ENCODE results near the gene PBX4. TPM values are rescaled to one million over a fixed set of nuclear protein-coding genes. Genes with fewer than 3 reads are reported as not detected.
A peak's percentile ranks its signal among the peaks of the same experiment; 100 is the strongest.

The PBX4 gene
- total and polyA plus RNA-seq, 10 of the 15 experiments (the other 5 are each of a cell fraction or from before 2014, with no cell fraction given), result 0.18 to 17.3 (median 4.2) TPM

- TF ChIP-seq CEBPB (IDR thresholded peaks at IDR 0.05; ENCODE audit: borderline replicate concordance in 1 of 2, low read depth in 2 of 2, low read length in 2 of 2), result no peak
- no peak for TF ChIP-seq ZBTB33 (IDR thresholded peaks at IDR 0.05)
- no peak for TF ChIP-seq TCF7 (IDR thresholded peaks at IDR 0.05; ENCODE audit: borderline replicate concordance)
- TF ChIP-seq RELA (IDR thresholded peaks at IDR 0.05; ENCODE audit: borderline replicate concordance, partially characterized antibody), result peak; percentile 26
- TF ChIP-seq HDGF (IDR thresholded peaks at IDR 0.05), result no peak
- TF ChIP-seq ZNF207 (IDR thresholded peaks at IDR 0.05; ENCODE audit: borderline replicate concordance), result no peak
- no peak for TF ChIP-seq MTA3 (IDR thresholded peaks at IDR 0.05; ENCODE audit: borderline replicate concordance, low read length)
- no peak for TF ChIP-seq BACH1 (IDR thresholded peaks at IDR 0.05; ENCODE audit: borderline replicate concordance)
- TF ChIP-seq EED (IDR thresholded peaks at IDR 0.05; ENCODE audit: low read depth), result no peak
- TF ChIP-seq POLR2A (IDR thresholded peaks at IDR 0.05; ENCODE audit: low read depth, low read length), result peak; percentile 47
- TF ChIP-seq PKNOX1 (IDR thresholded peaks at IDR 0.05), result no peak
- TF ChIP-seq MYC (IDR thresholded peaks at IDR 0.05; ENCODE audit: insufficient read depth, insufficient read length, insufficient replicate concordance, low read length, severe bottlenecking), result no peak
- no peak for TF ChIP-seq BCLAF1 (IDR thresholded peaks at IDR 0.05)
- TF ChIP-seq HCFC1 (IDR thresholded peaks at IDR 0.05; ENCODE audit: low read length), result no peak
- TF ChIP-seq IRF3 (IDR thresholded peaks at IDR 0.05), result no peak
- no peak for TF ChIP-seq ELK1 (IDR thresholded peaks at IDR 0.05; ENCODE audit: low read depth, low read length)
- no peak for TF ChIP-seq PAX5 (IDR thresholded peaks at IDR 0.05; ENCODE audit: borderline replicate concordance, low read depth, low read length)
- no peak for TF ChIP-seq SREBF1 (IDR thresholded peaks at IDR 0.05; ENCODE audit: low read length)
- peak; percentile 80; the same call in 1 of the 2 replicates for TF ChIP-seq YY1 (IDR thresholded peaks at IDR 0.05; ENCODE audit: low read depth, low read length)
- no peak for TF ChIP-seq NFYA (IDR thresholded peaks at IDR 0.05; ENCODE audit: borderline replicate concordance, low read depth, low read length)
These were observed 86.3 kb downstream of the PBX4 start (continued) for GRCh38 chr19:19531951-19532805.
